T follicular helper cell (primary cell): ENCODE measurements around the gene PTGES.
"Not testable (repeated sequence)": the region's sequence is repeated elsewhere in the genome, so short reads cannot be mapped to it uniquely, and the experiment has no call there.

Experiments
- DNase-seq: peaks from one replicate; pipeline ENCODE4 v3.0.0-alpha.2; 2020; ENCODE audit warnings: low read depth

Gene PTGES

DNA sequence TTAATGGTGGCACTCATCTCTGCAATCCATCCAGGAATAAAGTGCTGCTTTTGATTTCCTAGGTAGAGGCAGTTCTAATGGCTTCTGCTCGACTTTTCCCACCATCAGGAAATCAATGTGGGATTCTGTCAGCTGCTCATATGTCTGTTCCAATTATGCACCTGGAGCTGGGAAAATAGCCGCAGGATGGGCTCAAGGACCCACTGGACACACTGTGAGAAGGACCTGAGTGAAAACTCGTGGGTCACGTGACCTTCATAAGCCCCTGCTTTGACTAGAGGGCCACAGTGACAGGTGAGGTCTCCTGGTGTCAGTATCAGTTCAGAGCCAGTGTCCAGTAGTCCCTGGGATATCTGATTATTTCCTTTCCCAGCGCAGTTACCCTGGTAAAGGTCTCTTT lies 17.9 kb upstream of the PTGES start:
- DNase-seq = no peak

DNA sequence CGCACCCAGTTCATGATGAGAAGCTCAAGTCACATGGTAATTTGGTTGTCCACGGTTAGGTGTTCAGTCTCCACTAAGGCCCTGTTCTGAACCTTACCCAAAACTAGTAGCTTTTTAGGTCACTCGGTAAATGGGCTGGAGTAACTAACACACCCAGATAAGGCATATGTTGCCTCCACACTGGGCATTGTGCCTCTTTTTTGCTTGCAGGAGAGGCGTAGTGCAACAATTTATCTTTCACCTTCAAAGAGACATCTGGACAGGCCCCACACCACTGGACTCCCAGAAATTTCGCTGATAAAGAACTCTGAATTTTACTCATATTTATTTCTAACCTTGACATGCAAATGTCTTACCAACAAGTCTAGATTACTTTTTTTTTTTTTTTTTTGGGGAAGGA lies 16.8 kb upstream of the PTGES start:
- no peak for DNase-seq

DNA sequence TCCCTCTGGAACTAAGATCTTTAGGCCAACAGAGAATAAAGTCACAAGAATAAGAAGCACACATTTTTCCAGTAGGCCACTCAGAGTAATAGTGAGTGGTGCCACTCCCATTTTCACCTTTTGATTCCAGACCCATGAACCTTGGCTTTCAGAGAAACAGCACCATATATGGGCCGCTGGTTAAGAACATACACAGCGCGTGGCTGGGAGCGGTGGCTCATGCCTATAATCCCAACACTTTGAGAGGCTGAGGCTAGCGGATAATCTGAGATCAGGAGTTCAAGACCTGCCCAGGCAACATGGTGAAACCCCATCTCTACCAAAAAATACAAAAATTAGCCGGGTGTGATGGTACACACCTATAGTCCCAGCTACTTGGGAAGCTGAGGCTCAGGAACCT lies 15.6 kb upstream of the PTGES start:
- DNase-seq = no peak

DNA sequence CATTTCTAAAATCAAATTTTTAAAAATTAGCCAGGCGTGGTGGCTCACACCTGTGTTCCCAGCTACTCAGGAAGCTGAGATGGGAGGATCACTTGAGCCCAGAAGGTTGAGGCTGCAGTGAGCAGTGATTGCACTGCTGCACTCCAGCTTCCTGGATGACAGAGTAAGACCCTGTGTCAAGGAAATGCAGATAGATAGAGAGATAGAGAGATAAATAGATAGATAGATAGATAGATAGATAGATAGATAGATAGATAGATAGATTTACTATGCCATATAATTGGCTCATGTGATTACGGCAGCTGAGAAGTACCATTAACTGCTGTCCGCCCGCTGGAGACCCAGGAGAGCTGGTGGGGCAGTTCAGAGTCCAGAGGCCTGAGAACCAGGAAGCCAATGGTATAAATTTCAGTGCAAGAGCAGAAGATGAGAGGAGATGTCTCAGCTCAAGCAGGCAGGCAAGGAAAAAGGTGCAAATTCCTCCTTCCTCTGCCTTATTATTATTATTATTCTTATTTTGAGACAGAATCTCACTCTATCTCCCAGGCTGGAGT lies 13.0 kb upstream of the PTGES start:
- DNase-seq = no peak

DNA sequence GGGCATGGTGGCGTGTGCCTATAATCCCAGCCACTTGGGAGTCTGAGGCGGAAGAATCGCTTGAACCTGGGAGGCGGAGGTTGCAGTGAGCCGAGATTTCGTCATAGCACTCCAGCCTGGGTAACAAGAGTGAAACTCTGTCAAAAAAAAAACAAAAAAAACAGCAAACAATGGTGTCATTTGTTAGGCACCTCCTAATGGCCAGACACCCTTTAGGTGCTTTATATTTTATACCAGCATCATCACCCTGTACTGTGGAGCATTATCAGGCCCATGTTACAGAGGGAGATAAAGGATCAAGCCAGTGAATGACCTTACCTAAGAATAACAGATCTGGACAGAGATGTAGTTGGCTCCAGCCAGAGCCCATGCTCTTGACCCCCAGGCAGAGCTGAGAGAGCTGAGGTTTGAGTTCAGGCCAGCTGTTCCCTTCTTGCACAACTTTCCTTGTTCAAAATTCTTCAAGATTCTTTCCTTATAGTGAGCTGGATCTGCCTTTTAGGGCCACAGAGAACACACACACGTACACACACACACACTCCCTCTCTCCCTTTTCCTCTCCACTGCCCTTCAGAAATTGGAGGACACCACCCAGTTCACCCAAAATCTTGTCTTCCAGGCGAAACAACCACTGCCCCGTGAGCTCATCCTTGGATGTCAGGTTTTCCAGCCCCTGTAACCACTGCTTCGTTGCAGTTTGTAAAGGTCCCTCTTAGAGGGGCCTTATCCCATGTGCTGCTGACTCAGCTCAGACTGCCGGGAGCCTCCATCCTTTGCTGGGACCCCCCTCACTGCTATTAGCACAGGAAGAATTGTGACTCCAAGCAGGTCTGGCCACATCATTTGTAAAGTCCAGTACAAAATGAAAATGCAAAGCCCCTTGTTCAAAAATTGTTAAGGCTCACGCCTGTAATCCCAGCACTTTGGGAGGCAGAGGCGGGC lies 10.4 kb upstream of the PTGES start:
- DNase-seq = no peak

DNA sequence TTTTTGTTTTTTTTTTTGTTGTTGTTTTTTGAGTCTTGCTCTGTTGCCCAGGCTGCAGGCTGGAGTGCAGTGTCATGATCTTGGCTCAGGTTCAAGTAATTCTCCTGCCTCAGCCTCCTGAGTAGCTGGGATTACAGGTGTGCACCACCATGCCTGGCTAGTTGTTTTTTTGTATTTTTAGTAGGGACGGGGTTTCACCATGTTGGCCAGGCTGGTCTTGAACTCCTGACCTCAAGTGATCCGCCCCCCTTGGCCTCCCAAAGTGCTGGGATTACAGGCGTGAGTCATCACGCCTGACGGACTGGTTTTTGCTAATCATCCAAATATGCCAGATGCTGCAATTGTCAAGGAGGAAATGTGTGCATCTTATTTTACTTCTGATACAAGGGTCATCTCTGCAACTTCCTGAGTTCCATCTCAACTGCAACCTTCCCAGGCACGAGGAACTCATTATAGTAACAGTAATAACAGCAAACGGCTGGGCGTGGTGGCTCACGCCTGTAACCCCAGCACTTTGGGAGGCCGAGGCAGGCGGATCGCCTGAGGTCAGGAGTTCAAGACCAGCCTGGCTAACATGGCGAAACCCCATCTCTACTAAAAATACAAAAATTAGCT lies 9.6 kb upstream of the PTGES start:
- DNase-seq = not testable (repeated sequence)

DNA sequence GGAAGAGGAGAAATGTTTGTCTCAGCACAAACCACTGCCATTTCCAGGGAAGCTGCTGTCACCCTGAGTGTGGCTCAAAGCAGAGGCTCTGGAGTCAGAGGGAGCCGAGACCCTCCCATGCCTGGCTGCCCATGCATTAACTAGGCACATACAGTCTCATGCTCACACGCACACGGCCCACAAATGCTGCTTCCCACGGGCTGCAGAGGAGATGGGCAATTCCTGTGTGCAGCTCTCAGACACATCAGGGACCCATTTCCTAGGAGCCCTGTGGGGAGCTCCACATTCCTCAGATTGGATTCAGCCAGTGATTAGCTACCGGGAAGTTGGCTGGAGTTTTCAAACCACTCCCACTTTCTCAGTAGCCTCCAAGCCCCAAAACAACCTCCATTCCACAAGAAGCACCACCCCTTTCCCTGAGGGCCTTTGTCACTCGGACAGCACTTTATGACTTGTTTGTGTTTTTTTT lies 9.1 kb upstream of the PTGES start:
- DNase-seq = no peak

DNA sequence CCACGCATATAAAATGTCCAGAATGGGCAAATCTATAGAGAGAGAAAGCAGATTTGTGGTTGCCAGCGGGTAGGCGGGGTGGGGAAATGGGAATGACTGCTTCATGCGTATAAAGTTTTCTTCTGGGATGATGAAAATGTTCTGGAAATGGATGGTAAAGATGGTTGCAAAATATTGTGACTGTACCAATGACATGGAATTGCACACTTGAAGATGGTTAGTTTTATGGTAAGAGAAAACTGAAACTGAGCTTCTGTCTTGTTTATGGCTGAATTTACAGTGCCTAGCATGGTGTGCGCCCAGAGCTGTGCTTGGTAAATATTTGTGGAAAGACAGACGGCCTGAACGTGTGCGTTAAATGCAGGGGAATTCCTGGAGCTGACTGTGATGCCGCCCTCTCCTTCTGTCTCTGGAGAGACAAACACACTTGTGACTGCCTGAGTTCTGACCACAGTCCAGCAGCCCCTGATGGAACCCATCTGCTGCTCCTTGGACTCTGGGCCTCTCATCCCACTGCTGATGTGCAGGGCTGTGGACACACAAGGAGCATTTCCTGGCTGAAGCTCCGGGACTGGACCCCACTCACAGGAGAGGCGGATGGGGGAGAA lies 8.6 kb upstream of the PTGES start:
- DNase-seq = no peak

DNA sequence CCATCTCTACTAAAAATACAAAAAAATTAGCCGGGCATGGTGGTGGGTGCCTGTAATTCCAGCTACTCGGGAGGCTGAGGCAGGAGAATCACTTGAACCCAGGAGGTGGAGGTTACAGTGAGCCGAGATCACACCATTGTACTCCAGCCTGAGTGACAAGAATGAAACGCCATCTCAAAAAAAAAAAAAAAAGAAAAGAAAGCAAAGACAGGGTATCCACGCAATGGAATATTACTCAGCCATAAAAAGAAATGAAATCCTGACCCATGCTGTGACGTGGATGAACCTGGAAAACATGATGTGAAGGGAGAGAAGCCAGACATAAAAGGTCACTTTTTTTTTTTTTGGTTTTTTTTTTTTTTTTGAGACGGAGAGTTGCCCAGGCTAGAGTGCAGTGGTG lies 7.9 kb upstream of the PTGES start:
- DNase-seq = not testable (repeated sequence)

DNA sequence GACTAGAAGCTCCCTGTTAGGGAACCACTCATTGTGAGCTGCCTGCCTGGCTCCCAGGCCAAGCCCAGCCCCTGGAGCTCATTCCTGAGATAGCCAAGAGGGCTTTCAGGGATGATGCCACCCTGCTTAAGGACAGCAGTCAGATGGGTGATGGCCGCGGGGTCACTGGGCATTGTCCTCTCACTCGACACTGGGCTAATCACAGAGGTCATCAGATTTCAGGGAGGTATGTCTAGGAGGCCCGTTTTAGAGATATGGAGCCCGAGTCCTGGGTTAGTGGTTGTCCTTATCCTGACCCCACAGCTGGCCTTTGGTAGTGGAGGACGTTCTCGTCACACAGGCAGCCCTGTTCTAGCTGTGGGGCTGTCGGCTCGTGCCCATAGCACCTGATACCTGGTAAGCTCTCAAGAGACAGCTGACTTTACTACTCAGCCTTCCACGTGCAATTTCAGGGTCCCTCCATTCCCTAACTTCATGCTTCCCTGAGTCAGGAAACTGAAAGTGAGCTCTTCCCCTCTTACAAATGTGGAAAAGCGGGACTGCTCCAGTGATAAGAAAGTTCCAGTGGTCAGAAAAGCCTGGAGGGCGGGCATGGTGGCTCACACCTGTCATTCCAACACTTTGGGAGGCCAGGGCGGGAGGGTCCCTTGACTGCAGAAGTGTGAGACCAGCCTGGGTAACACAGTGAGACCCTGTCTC lies 7.1 kb upstream of the PTGES start:
- no peak for DNase-seq

DNA sequence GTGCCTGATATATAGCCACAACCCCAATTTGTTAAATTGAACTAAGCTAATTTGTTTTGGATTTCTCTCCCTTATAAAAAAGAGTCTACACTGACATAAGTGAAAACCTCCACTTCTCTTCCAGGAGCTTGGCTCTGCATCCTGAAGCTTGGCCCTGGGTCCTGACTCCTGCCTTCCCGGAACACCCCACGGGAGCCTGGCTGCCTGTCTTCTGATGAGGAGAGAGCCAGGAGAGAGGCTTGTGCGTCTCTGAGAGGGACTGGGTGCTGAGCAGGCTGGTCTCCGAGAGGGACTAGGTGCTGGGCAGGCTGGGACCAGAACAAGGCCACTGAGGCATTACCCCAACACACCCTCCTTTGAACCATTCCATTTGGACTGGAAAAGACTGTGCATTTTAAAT lies 6.5 kb upstream of the PTGES start:
- DNase-seq = no peak

DNA sequence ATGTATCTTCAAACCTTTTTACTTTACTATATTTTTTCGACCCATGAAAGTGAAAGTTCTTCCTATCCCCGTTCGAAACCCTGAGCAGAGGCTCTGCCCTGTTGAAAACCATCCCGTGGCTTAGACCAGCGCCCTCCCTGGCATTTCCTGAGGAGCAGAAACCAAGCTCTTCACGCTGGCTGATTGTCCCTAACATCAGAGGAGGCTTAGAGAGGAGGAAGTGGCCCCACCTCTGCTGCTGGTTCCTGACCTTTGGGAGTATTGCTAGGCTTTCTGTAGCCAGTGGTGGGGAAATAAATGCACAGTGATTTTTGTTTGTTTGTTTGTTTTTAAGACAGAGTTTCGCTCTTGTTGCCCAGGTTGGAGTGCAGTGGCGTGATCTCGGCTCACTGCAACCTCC lies 4.2 kb upstream of the PTGES start:
- no peak for DNase-seq

DNA sequence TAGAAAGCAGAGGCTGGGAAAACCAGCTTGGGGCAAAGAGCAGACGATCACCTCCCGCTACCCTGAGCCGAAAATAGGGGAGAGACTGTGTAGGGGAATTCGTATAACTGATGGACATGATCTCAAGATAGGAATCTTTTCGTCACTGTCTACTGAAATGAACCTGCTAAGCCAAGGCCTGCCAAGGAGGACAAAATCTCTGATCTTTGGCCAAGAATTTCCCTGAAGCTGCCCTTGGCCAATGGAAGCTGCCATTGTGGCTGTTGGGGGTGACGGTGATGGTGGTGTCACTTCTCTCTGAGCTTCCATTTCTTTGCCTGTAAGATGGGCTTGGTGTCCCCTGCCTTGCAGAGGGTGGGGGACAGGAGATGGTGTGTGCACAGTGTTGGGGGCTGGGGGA lies 3.3 kb upstream of the PTGES start:
- DNase-seq = no peak

DNA sequence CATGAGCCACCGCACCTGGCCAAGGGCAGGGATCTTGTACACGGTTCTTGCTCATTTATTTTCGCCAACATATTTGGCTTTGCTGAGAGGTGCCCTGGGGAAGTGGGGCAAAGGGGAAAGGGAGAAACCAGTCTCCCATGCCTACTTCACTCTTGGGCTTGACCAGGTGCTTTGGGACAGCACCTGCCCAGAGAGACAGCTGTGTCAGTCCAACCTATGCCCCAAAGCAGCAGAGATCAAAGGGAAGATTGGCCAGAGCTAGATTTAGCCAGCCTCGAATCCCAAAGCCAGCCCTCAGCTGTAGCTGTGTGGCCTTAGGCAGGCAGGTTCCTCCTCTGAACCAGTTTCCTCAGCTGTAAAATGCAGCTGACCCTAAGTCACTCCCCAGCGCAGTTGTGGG lies 2.3 kb upstream of the PTGES start:
- no peak for DNase-seq

DNA sequence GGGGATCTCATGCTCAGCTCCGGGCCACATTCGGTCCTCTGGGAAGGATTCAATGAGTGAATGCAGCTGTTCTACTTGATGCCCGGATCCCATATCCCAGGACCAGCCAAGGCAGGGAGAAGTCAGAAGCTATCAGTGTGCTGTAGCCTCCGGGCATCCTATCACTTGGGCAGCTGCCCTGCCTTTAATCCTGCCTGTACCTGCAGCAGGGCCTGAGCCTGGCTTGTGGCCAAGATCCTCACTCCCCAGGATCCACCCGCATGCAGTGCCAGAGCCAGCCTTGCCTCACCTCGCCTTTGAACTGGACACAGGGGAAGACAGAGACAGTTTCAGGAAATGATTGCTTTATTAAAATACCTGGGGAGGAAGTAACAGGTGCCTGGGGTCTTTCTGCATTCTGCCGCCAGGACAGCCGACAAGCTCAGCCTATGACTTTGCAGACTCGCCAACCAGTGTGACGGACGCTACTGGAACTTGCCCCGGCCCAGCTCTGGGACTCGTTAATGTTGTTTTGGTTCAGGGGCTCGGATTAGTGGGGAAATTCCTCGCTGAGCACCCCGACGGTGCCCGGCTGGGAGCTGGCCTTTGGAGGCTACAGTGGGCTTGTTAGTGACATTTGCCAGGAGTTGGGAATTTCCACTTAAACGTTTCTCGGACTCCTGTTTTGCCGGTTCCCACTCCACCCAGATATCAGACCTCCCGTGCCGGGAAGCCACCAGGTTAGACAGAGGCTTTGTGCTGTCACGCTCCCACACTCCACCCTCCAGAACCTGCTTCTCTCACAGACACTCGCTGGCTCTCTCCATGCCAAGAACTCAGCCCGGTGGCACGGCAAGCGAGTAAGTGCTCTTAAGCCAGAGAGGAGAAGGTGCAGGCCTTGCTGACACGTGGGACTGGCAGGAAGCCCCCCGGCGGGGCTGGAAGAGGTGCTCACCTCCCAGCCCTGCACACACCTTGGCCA lies 721 bp downstream of the PTGES start:
- DNase-seq = no peak

DNA sequence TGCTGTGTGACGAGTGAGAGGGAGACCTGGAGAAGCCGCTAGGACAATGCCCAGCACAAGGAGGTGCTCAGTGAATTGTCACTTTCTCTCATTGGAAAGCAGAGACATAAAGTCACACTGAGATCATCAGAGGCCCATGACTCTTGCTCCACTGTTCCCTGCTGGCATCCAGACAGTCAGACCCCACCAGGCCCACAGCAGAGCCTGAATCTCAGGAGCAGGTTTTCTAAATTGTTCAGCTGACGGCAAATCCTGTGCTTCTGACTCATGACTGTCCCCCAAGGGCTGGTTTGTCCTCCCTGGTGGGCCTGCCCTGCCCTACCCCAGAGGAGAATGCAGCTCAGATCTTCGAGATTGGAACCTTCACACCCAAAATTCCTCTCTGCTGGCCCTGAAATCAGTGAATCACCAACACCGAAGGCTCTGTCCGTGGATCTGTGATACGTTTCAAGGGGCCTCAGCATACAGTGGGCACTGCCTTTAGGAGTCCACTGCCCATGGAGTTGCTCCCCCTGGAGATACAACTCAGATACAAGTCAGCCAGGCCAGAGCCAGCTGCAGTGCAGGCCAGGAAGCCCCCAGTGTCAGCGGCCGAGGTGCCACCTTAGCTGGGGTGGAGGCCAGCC lies 2.7 kb downstream of the PTGES start:
- DNase-seq = no peak

DNA sequence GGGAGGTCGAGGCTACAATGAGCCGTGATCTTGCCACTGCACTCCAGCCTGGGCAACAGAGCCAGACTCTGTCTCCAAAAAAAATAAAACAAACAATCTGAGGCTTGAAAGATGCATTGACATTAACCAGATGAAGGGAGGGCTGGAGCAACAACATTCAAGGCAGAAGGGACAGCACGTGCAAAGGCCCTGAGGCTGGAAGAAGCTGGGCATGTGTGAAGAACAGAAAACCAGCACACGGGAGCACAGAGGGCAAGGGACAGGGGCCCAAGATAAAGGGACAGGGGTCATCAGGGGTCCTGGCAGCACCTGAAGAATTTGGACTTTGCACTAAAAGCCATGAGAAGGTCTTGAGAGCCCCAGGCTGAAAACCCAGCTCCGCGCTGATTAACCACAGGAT lies 3.3 kb downstream of the PTGES start:
- no peak for DNase-seq

DNA sequence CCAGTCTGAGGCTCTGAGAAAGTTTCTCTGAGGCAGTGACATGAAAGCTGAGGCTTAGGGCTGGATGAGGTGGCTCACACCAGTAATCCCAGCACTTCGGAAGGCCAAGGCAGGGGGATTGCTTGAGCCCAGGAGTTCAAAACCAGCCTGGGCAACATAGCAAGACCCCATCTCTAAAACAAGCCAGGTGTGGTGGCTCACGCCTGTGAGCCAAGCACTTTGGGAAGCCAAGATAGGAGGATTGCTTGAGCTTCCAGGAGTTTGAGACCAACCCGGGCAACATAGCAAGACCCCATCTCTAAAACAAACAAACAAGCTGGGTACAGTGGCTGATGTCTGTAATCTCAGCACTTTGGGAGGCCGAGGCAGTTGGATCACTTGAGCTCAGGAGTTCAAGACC lies 3.8 kb downstream of the PTGES start:
- DNase-seq = not testable (repeated sequence)

DNA sequence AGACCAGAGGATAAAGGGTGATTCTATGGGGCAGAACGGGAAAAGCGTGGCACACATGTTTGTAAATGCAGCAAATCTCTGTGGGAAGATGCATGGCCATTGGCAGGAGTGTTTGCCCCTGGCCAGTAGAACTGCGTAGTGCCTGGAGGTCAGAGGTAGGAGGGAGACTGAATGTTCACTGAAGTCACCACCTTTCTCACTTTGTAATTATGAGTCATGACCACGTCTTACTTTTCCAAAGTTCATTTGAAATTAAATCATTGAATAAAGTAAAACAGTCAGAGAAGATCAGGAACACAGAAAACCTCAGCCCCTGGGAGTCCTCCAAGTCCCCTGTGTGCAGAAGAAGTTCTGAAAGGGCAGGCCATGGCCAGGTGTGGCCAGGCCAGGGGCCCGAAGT lies 4.6 kb downstream of the PTGES start:
- DNase-seq = no peak

DNA sequence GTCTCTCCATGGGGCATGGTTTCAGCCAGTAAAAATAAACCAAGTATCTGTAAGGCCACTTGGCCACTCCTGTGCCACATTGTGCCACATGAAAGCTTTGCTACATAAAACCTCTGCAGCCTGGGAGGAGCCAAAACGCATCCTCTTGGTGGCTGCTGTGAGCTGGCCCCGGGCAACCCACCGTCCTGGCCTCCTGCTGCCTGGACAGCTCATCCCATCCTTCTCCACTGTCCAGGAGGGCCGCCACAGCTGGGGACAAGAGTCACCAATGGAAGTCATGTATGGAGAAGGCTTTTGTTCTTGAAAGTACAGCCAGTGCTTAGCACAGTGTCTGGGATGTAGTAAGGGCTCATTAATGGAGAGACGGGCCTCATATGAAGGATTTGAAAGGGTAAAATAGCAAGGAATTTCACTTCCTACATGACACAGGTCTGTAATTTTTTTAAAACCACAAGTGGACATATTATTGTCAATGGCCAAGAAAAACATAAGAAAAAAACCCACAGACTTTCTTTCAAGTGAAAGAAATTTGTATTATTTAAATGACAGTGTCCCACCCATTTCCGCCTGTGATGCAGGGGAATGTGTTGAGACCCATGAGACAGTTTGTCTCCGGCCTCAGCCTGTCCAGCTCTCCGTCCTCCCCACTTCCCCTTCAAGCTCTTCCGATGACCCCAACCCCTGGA lies 6.6 kb downstream of the PTGES start:
- DNase-seq = no peak
